Skin of body (tissue), 2 donors: ENCODE data around the gene CTCF. TPM values are rescaled to one million over a fixed set of nuclear protein-coding genes. Genes with fewer than 3 reads are reported as not detected.
A peak's percentile ranks its signal among the peaks of the same experiment; 100 is the strongest.

ENCODE experiments used
- DNase-seq: peaks from one replicate; lab custom pipeline; 2025; lab: John Stamatoyannopoulos, UW
- total RNA-seq: library from RNA; depleted of rRNA; stranded (reverse); fragments of >200 nt; gene quantifications from one replicate; pipeline ENCODE4 v1.2.3, GENCODE V29; 2014

The CTCF gene
- total RNA-seq, 1 donor from 2014 or later: 36.4 TPM

DNA sequence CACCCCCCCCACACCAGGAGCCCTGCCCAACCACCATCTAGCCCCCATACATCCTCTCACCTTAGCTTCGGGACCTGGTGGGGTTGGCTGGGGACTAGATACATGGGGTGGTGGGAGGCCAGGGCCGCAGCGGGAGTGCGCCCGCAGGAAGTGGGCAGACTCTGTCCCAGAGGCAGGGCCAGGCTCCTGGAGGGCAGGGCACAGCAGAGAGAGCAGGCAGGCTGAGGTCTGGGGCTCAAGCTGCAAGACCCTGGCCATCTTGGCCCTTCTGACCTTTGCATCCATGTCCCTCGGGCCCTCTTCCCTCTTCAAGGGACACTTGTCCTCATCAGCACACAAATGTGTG lies 101.5 kb downstream of the CTCF start:
- DNase-seq: no peak

DNA sequence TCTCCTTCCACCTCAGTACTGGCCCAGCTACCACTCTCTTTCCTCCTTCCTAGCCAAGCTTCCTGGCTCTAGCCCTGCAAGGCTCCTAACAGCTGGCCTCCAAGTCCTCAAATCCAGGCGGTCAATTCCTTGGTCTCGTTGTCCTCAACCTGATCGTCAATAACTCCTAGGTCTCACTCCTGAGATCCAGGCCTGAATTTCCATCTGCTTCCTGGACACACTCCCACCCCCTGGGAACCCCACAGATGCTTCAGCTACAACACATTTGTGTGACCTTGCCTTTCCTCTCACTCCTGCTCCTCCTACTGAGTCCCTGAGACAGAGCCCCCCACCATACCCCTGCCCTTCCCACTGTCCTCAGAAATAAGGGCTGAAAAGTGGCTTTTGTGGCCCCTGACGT lies 101.9 kb downstream of the CTCF start:
- DNase-seq: no peak

DNA sequence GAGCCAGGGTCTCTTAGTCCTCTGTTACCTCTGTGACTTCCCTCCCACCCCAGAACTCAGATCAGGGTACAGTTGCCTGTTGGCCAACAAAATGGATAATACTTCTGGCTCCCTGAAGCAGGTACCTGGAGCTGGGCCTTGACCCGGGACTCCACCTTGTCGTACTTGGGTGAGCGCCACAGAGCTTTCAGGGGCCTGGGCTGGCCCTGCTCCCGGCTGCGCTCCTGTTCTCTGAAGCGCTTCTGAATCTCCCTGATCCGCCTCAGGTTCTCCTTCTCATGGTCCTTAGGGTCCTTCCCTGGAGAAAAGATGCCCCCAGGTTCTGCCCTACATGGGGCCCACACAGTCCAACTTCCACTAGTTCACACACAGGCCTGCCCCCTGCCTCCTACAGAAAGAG lies 102.5 kb downstream of the CTCF start:
- no peak for DNase-seq

DNA sequence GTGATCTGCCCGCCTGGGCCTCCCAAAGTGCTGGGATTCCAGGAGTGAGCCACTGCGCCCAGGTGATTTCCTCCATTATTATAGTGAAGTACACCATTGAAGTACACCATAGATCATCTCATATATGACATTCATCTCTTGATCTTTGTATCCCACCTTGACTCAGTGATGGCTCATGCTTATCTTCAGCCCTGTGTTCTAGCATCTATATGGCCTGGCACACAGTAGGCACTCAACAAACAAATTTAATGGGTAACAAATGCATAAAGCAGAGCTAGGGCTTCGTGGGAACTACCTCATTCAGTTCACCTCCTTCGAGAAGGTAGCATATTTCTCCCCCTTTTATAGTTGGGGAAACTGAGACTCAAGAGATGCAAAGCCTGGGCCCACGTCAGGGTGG lies 103.3 kb downstream of the CTCF start:
- no peak for DNase-seq

DNA sequence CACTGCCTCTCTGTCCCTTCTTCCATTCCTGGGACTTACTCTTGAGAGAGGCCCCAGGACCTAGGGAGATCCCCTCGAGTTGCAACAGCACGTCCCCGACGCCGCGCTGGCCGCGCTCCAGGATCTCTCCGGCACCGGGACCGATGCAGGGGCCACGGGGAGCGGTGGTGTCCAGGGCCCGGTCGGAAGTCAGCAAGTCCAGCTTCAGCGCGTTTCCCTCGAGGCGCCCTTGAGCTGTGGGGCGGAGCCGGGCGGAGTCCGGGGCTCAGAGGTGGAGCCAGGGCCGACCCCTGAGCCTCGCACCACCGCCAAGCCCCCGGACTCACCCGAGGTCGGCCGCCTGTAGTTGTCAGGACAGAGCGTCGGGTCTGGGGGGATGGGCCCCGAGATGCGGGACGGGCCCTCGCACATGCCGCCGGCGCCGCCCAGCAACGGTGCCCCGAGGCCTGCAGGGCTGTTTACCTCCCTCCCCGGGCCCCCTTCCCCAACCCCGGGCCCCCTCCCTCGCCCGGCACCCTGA lies 103.8 kb downstream of the CTCF start:
- DNase-seq: no peak

DNA sequence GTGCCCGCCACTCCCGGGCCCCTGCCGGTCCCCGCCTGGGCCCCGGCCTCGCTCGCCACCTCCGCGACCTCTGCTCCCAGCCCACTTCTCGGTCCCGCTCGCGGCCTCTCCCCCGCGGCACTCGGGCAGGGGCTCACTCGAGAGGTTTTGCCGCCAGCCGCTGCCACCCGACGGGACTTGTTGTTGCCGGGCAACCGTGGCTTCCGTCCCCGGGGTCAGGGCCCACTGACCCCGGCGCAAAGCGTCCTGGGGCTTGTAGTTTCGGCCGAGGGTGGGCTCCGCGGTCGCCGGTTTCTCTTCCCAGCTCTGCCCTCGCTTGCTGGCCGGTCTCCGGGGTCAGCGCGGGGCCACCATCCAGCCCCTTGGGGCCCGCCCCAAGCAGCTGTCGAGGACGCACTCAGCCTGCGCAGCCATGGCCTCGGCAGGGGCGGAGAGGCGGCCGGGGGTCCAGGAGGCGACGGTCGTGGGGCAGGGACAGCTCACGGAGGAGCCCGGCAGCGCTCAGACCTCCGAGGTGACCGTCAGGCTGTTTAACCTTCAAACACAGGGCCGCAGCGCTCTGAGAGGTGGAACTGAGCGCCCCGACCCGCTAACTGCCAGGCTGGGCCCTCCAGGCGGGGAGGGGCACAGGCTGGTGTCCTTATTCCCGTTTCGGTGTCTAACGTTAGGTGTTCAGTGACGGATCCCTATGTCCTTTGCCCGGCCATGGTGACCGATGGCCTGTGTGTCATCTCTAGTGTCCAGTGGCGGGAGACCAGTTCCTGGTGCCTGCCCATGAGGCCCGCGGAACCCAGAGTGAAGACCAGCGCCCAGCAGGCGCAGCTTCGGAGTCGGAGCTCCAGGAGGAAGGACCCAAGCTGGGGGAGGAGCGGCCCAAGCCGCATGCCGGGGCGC lies 104.5 kb downstream of the CTCF start, which contains the start of the genes C16orf86 and ENKD1:
C16orf86 (plus strand) TSS at position 256 of the 894 bp plus-strand sequence; CDS start at position 413, 157 bp downstream.
ENKD1 (minus strand) TSS at position 192 of the 894 bp plus-strand sequence. CDS start 308 bp downstream, outside the sequence.
- DNase-seq: peak; percentile 67

DNA sequence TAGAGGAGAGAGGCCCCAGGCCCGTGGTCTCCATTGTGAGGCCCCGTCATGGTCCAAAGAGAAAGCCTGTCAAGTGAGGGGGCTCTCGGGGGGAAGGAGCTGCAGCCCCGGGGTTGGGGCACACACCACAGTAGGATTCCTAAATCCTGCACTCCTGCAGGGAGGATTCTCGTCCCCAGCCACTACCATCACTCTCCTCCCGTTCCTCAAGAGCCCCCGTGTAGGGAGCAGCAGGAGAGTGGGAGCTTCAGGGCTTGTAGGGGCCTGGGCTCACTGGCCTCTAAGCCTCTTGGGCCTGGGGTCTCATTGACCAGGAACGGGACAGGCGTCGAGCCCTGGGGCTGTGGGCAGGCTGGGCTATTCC lies 105.1 kb downstream of the CTCF start:
- no peak for DNase-seq

DNA sequence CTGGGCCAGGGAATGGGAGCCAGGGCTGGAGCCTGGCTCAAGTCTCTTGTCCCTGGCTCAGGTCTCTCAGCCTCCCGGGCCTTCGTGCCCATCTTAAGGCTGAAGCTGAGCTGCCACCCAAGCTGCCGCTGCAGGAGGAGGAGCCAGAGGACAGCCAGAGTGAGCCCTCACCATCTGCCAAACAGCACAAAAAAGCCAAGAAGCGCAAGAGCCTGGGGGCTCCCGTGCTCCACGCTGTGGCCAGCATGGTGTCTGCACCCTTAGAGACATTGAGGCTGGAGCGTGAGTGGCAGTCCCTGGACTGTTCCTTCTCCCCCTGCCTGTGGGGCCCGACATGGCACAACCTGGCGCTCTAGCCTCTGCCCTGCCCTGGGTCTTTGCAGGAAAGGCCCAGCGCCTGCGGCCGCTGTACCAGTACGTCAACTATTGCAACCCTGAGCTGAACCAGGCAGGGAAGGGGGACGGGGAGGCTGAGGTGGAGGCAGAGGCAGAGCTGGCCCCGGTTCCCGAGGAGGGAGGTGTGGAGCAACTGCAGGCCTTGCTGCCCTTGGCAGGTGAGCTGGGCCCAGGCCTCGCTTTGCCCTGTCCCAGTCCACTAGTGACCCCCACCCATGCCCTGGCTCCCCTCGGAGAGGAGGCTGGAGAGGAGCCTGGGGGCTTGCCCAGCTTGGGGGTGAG lies 105.6 kb downstream of the CTCF start:
- DNase-seq: peak; percentile 89

DNA sequence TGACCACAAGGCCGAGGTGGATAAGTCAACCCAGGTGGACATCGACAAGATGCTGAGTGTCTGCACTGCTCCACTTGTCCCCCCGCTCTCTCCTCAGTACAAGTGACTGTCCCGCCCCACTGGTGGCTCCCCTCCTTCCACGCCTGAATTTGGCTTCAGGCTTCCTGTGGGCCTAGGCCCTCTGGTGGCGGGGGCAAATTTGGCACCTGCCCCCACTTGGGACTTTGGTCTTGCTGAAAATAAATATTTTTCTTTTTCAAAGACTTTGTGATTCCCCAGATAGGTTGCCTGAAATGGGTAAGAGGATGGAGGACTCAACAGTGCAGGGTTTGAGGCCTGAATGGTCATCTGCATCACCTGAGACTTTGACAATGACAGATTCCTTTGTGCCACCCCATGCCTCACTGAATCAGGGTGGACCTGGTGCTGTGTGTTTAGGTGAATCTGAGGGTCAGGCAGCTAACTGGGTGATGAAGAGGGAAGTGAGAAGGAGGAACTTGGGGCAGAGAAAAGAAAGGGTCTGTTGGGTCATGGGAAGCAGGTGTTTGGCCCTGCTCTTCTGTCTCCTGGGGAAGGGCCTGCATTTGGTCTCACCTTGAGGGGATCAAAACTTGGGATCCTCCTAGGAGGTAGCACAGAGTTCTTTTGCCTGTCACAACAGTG lies 106.3 kb downstream of the CTCF start:
- DNase-seq: no peak

DNA sequence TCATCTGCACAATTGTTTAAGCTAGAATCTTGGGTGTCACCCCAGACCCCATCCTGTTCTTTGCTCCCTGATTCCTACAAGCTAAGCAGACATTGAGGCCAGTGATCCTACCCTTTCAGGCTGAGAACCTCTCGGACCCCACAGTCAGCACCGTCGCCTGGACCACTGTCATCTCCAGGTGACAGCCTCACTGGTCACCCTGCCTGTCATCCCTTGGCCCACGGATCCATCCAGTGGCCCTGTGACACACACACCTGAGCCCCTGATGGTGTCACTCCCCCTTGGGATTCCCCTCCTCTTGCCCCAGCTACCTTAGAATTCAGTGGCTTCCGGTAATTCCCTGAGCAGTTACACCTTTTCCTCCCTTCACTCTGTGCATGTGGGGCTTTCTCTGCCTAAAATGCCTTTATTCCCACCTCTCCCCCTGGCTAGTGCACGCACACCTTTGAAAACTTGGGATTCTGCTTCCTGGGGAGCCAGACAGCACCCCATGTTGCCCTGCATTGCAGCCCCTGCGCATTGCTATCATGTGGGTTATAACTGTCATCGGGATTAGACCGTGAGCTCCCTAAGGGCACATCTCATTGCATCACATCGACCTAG lies 107.3 kb downstream of the CTCF start:
- DNase-seq: no peak

DNA sequence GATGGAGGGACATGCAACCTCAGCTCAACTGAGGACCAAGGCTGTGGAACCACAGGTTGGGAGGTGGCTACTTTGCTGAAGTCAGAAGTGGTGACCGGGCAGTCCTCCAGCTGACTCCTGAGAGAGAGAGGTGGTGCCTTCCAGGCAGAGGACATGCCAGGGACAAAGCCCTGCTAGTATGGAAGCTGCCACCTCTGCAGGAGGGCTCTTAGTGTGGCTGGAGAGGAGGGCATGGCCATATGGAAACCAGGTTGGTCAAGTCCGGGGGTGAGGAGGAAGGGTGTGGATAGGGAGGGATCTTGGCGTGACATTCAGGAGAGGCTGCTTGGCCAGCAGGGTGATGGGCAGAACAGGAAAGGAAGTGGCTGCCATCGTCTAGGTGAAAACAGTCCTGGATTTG lies 110.0 kb downstream of the CTCF start:
- DNase-seq: no peak

DNA sequence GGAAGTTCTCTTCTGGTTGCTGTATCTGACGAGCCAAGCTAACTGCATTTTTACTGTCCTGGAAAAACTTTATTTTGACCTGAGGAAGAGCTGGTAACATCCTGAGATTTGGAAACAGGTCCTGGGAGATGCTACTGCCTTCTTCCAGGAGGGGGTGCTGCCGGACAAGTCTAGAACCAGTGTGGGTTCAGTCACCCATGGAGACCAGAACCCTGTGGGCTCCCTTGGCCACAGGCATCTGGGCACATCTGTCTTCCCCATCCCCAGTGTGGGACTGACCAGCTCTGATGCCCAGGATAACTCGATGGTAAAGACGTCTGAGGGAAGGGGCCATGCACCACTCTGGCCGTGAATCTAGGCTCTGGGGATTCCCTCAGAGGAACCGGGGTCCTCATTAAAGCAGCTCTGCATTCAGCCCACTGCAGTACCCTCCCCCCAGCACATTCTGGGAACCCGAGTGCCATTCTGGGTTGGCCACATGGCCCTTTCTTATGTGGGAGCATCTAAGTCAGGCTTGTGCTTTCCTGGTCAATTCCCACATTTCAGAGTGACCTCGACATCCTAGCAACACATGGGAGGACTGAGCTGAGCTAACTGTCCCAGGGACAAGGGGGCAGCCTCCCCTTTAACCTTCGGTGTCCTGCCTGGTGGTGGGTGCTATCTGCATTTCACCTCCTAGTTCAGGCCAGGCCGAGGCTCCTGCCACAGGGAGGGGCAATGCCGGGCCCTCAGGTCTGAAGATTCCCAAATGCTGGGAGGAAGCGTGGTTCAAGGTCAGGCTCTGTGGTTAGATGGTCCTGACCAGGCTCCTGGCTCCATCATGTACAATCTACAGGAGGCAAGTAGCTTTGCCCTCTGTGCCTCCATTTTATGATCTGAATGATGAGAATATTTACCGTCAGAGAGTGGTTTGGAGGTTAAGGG lies 110.7 kb downstream of the CTCF start:
- DNase-seq: peak; percentile 27

DNA sequence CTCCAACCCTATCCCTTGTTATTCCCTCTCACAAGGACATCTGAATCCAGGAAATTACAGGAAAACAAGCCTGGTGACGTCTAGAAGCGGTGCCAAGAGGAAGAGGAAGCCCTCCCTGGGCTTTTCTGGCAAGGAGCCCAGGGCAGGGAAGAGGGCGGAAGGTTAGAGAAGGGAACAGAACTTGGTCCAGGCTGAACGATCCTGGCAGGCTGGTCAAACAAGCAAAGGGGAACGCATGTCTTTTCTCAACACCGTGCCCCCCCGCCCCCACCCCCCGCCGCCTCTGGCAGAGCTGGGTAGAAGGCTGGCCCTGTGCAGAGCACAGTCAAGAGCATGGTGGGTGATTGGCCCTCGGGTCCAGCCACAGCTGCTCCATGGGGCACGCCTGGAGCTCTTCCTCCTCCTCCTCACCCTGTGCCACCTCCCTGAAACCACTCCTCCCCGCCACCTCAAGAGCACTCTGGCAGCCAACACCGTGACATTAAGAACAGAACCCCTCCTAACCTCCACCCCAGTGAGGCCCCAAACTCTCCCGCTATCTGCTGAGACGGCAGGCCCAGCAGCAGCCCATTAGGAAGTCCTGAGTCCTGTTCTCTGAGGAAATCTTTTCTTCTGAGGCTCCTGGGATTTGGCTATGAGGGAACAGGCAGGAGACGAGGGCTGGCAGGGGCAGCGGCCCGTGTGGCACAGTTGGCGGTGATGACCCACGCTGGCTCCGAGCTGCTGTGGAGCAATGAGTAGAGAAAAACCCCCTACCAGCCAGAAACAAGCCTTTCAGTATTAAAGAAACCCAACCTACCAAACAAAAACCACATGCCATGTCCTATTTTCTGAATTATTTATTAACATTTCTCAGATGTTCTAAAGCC lies 111.6 kb downstream of the CTCF start:
- peak; percentile 51 for DNase-seq

DNA sequence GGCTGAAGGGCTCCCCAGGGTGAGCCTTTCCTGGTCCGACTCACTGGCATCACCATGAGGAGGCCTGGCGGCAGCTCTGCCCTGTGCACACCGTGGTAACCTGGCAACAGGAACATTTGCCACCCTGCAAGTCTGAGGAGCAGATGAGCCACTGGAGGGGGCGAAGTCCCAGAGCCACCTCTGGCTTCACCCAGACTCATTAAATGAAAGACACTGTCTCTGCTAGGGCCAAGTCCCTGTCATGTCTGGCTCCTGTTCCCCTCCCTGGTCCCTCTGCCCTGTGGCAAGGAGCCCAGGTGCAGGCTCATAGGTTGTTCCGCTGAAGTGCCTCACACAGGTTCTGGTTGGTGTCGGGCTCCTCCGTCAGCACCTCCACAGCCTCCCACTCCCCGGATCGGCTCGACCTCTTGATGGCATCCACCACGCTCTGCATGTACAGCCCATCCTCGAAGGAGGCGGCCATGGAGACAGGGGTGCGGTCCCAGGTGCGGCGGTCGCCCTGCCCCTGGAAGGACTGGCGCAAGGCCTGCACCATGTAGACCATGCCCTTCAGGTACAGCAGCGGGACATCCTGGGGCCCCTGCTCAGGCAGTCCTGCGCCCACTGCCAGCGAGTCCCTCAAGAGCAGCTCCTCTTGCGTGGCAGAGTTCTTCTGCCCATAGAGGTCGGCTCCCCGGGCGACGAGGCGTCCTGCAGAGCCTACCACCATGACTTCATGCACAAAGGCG lies 112.7 kb downstream of the CTCF start:
- no peak for DNase-seq

DNA sequence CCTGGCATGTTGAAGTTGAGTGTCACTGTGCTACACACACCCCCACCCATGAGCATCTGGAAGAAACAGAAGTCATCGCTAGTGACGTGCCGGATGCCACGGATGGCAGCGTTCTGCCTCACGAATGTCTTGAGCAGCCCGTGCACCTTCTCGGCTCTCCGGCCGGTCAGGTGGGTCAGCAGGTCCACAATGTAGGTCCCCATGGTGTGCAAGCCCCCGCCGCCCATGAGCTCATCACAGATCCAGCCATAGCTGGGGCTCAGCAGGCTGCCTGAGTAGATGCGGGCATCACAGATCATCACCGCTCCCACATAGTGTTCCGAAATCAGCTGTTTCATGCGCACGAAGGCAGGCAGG lies 113.2 kb downstream of the CTCF start:
- DNase-seq: no peak

DNA sequence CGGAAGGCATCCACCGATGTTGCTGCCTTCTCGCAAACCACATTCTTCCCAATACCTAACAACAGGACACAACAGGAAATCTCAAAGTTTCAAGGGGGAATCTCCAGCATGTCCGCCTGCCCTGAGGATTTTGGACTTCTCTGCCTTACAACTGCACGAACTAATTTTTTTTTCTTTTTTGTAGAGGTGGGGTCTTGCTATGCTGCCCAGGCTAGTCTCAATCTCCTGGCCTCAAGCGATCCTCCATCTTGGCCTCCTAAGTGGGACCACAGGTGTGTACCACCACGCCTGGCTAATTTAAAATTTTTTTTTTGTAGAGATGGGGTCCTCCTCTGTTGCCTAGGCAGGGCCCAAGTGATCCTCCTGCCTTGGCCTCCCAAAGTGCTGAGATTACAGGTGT lies 113.7 kb downstream of the CTCF start:
- DNase-seq: no peak

DNA sequence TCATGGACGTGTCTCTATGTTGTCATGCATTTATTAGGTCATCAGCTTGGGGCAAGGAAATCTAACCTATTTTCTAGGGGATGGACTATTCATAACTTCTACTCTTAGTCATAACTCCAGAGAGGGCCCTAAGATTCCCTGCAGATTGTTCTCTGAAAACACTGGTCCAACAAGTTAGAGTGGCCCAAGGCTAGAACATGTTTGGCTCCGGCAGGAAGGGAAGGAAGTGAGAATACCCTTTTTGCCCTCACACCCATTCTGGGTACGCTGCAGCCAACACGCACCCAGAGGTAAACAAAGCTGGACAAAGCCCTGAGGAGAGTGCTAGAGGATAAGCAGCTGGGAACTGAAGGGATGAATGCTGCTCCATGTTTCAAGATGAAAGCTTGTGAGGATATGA lies 114.2 kb downstream of the CTCF start:
- DNase-seq: no peak

DNA sequence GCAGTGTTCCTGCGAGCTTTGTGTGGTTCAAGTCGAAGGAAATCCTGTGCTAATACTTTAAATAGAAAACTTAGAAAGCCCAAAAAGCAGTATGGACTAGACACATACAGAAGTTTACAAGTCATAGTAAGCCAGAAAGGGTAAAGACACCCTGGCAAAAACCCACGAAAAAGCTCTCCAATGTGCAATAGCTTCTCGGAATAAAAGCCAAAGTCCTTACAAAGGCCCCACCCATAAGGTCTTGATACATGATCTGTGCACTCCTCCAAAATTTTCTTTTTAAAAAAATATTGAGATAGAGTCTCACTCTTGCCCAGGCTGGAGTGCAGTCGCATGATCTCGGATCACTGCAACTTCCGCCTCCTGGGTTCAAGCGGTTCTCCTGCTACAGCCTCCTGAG lies 114.6 kb downstream of the CTCF start:
- no peak for DNase-seq

DNA sequence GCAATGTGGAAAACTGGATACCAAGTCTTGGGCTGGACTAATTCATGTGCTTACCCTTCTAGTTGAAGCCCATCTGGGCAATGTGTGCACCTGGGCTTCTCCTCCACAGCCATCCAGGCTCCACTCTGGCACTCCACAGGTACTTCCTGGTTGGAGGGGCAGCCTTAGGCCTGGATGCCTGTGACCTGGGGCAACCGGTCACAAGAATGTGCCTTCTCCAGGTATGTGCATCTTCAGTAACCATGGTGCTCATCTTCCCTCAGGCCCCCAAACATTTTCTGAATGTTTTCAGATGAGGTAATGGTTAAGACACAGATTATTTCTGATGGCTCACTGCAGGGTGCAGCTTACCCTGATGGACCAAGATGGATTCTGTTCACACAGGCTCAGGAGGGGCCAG lies 115.4 kb downstream of the CTCF start:
- DNase-seq: no peak
